ENCODE results near the gene PPIG. TPM values are rescaled to one million over a fixed set of nuclear protein-coding genes. Genes with fewer than 3 reads are reported as not detected.

PPIG gene
- total and polyA plus RNA-seq, 2 donors (not counting 3 experiments of a cell fraction or from before 2014, with no cell fraction given): 13.4 to 44.9 TPM

- POLR2A ChIA-PET: no interaction called here
- Histone ChIP-seq H3K4me2 (ENCODE audit: insufficient read depth, low read length) (no peak overlapping the region), H4K20me1 (replicated peaks; ENCODE audit: control insufficient read depth, extremely low read depth, insufficient read depth, low read length) (no peaks in the 10 kb centered on the region)
Observed at GRCh38 chr2:169637620-169638019, 53.5 kb downstream of the PPIG start.

GRCh38 chr2:169640104-169640503 is 56.0 kb downstream of the PPIG start:
- Histone ChIP-seq H3K27me3 (ENCODE audit: control insufficient read depth in 2 of 2, insufficient read depth in 2 of 2, low read length in 2 of 2) (no peaks in the 10 kb centered on the region), H3K9ac (replicated peaks; ENCODE audit: extremely low read depth, insufficient read depth, low read length) (no peak overlapping the region), H2AFZ (ENCODE audit: low read depth, low read length) (no peak overlapping the region), H3K4me1 (ENCODE audit: control insufficient read depth, extremely low read depth, insufficient read depth, low read length) (no peaks in the 10 kb centered on the region), H4K20me1 (replicated peaks; ENCODE audit: control insufficient read depth, extremely low read depth, insufficient read depth, low read length) (no peaks in the 10 kb centered on the region), H3K36me3 (ENCODE audit: control insufficient read depth in 2 of 2, extremely low read depth in 1 of 2, insufficient read depth in 2 of 2, low read length in 2 of 2) (peaks cover 3 to 10% of the 10 kb centered on the region in 2 experiments), H3K27ac (ENCODE audit: insufficient read depth, low read depth, low read length) (no peak overlapping the region), H3K4me3 (replicated peaks in 1 of 3; ENCODE audit: insufficient read depth in 1 of 3, low read depth in 1 of 3, low read length in 3 of 3) (no peak overlapping the region), H3K79me2 (ENCODE audit: control insufficient read depth, insufficient read depth, low read length) (no peaks in the 10 kb centered on the region), H3K9me1 (replicated peaks; ENCODE audit: control insufficient read depth, extremely low read depth, insufficient read depth, low read length) (no peaks in the 10 kb centered on the region), H3K4me2 (ENCODE audit: insufficient read depth, low read length) (no peak overlapping the region), H3K9me3 (replicated peaks; ENCODE audit: control insufficient read depth, insufficient read depth, low read length) (no peaks in the 10 kb centered on the region)
- ChIA-PET POLR2A (no interaction called here), CTCF (no interaction called here)
- DNase-seq (ENCODE audit: low read depth, low spot score): no peak
- FAIRE-seq: no peak
- TF ChIP-seq FOS (IDR thresholded peaks at IDR 0.05; ENCODE audit: borderline replicate concordance, insufficient read depth, low read length): no peak
- no peak for TF ChIP-seq GATA2 (IDR thresholded peaks at IDR 0.05; ENCODE audit: insufficient read depth, insufficient read length, low read depth, low read length)
- TF ChIP-seq MYC (IDR thresholded peaks at IDR 0.05; ENCODE audit: low read depth, low read length): no peak
- no peak for TF ChIP-seq CTCF (IDR thresholded peaks at IDR 0.05; ENCODE audit: extremely low read depth in 1 of 2, insufficient read depth in 1 of 2, low read depth in 1 of 2, low read length in 2 of 2)
- TF ChIP-seq MAX (IDR thresholded peaks at IDR 0.05; ENCODE audit: insufficient read depth, insufficient read length): no peak
- no peak for TF ChIP-seq JUN (IDR thresholded peaks at IDR 0.05; ENCODE audit: borderline replicate concordance, insufficient read depth, insufficient read length, low read depth)
- TF ChIP-seq POLR2AphosphoS5 (IDR thresholded peaks at IDR 0.05; ENCODE audit: insufficient read depth, low read depth, low read length): no peak
- no peak for TF ChIP-seq EZH2 (IDR thresholded peaks at IDR 0.05; ENCODE audit: borderline replicate concordance, low read depth, low read length, severe bottlenecking)
- no peak for TF ChIP-seq POLR2A (IDR thresholded peaks at IDR 0.05; ENCODE audit: low read depth, low read length)
- dilution Hi-C loops (cut with MboI; ENCODE audit: extremely low pct_ligation_motif_present, low sequenced_read_pairs): no loop called here
- BruUV-seq (replicated peaks): no TSS peak
- intact Hi-C loops (cut with micrococcal nuclease): no loop called here

More at GRCh38 chr2:169637620-169638019, 53.5 kb downstream of the PPIG start:
- BruUV-seq (replicated peaks): no TSS peak
- H3K27ac ChIP-seq (ENCODE audit: insufficient read depth, low read depth, low read length): no peak overlapping the region
- no peak overlapping the region for H3K9ac ChIP-seq (replicated peaks; ENCODE audit: extremely low read depth, insufficient read depth, low read length)
- intact Hi-C loops (cut with micrococcal nuclease): no loop called here
- dilution Hi-C loops (cut with MboI; ENCODE audit: extremely low pct_ligation_motif_present, low sequenced_read_pairs): no loop called here
- DNase-seq (ENCODE audit: low read depth, low spot score) (no peak), FAIRE-seq (no peak)
- no peak overlapping the region for H2AFZ ChIP-seq (ENCODE audit: low read depth, low read length)
- H3K9me3 ChIP-seq (replicated peaks; ENCODE audit: control insufficient read depth, insufficient read depth, low read length): no peaks in the 10 kb centered on the region
- H3K4me3 ChIP-seq (replicated peaks in 1 of 3; ENCODE audit: insufficient read depth in 1 of 3, low read depth in 1 of 3, low read length in 3 of 3): no peak overlapping the region
- H3K4me1 ChIP-seq (ENCODE audit: control insufficient read depth, extremely low read depth, insufficient read depth, low read length): no peaks in the 10 kb centered on the region
- no peaks in the 10 kb centered on the region for H3K9me1 ChIP-seq (replicated peaks; ENCODE audit: control insufficient read depth, extremely low read depth, insufficient read depth, low read length)
- peaks cover 7 to 21% of the 10 kb centered on the region in 2 experiments for H3K36me3 ChIP-seq (ENCODE audit: control insufficient read depth in 2 of 2, extremely low read depth in 1 of 2, insufficient read depth in 2 of 2, low read length in 2 of 2)
- H3K79me2 ChIP-seq (ENCODE audit: control insufficient read depth, insufficient read depth, low read length): no peaks in the 10 kb centered on the region
- H3K27me3 ChIP-seq (ENCODE audit: control insufficient read depth in 2 of 2, insufficient read depth in 2 of 2, low read length in 2 of 2): no peaks in the 10 kb centered on the region
- no peak for TF ChIP-seq POLR2AphosphoS5 (IDR thresholded peaks at IDR 0.05; ENCODE audit: insufficient read depth, low read depth, low read length)
- no peak for TF ChIP-seq MAX (IDR thresholded peaks at IDR 0.05; ENCODE audit: insufficient read depth, insufficient read length)
- CTCF ChIA-PET: no interaction called here
